Activated CD8-positive, alpha-beta memory T cell treated with anti-CD3 and anti-CD28 coated beads, Interleukin-2, amount 50 U/mL, for 24 hours (primary cell): Measurements from ENCODE around the gene TRAF4.

ENCODE experiments used
- DNase-seq: peaks from one replicate; pipeline ENCODE4 v3.0.0-alpha.2; 2020; ENCODE audit errors: extremely low read depth

The TRAF4 gene

GRCh38 chr17:28743243-28744103 lies at the start of gene TRAF4:
Gene TRAF4, plus strand, starts transcription at chr17:28744011. Its CDS starts 102 bp downstream, at chr17:28744113.
- DNase-seq = no peak

- no peak for DNase-seq
These were observed 45.4 kb upstream of the TRAF4 start for GRCh38 chr17:28698253-28698941.

DNA sequence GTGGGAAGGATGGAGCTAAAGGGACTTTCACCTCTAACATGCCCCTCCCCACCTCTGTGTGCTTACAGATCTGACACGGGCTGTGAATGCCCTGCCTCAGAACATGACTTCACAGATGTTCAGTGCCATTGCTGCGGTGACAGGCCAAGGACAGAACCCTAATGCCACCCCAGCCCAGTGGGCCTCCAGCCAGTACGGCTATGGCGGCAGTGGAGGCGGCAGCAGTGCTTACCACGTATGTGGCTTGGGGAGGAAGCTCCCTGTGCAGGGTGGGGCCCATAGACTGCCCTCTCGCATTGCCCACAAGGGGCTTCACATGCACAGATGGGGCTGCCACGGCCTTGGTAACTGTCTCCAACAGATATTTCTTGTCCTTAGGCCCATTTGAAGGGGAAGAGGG lies 43.5 kb upstream of the TRAF4 start:
- no peak for DNase-seq

DNA sequence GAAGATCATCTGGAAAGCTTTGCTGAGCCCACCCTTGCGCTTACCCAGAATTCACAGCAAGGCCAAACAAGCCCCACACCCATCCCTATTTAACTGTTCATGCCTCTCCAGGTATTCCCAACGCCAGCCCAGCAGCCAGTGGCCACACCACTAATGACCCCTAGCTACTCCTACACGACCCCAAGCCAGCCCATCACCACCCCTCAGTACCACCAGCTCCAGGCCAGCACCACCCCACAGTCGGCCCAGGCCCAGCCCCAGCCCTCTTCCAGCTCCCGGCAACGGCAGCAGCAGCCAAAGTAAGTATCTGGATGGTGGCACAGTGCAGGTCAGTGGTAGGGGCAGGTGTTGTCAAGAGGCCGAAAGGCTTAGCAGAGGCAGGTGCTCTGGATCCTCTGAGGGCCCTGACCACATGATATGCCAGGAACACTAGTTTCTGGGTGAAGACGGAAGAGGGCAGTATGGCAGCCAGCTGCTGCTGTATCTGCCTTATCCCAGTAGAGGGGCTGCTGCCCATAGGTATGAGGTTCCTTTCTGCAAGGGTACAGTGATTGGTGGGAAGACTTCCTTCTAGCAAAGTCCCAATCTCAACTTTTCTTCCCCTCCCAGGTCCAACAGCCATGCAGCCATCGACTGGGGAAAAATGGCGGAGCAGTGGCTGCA lies 42.9 kb upstream of the TRAF4 start:
- DNase-seq = no peak

GRCh38 chr17:28702026-28702751 lies 41.6 kb upstream of the TRAF4 start:
- no peak for DNase-seq

- no peak for DNase-seq
These were observed 41.1 kb upstream of the TRAF4 start for GRCh38 chr17:28702752-28703150.

- DNase-seq = no peak
These were observed 40.1 kb upstream of the TRAF4 start for GRCh38 chr17:28703552-28704218.

- no peak for DNase-seq
These were observed 39.5 kb upstream of the TRAF4 start for GRCh38 chr17:28704219-28704858.

DNA sequence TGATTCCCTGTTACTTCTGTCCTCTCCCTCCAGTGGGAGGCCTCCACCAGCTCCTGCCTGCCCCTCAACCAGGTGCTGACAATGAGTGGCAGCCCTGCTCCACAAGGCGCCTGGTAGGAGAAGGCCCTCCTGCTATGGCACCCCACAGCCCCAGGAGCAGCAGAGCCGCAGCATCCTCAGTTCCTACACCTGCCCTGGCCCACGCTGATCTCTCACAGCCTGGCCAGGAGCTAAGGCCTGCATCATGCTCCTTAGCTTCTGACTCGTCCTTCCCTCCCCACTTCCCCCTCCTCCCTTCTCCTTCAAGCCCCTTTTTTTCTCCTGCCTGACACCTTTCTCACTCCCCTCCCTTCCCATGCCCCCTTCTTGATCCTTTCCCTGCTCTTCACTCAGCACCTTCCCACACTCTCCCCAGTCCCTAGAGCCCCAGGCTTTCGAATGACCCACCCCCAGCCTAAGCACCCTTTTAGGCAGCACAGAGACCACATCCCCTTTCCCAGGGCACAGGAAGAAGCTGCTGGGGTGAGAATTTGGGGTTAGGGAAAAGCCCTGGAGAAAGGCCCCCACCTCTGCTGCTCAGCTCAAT lies 38.6 kb upstream of the TRAF4 start:
- DNase-seq = no peak

- no peak for DNase-seq
These were observed 38.0 kb upstream of the TRAF4 start for GRCh38 chr17:28705728-28706334.

DNA sequence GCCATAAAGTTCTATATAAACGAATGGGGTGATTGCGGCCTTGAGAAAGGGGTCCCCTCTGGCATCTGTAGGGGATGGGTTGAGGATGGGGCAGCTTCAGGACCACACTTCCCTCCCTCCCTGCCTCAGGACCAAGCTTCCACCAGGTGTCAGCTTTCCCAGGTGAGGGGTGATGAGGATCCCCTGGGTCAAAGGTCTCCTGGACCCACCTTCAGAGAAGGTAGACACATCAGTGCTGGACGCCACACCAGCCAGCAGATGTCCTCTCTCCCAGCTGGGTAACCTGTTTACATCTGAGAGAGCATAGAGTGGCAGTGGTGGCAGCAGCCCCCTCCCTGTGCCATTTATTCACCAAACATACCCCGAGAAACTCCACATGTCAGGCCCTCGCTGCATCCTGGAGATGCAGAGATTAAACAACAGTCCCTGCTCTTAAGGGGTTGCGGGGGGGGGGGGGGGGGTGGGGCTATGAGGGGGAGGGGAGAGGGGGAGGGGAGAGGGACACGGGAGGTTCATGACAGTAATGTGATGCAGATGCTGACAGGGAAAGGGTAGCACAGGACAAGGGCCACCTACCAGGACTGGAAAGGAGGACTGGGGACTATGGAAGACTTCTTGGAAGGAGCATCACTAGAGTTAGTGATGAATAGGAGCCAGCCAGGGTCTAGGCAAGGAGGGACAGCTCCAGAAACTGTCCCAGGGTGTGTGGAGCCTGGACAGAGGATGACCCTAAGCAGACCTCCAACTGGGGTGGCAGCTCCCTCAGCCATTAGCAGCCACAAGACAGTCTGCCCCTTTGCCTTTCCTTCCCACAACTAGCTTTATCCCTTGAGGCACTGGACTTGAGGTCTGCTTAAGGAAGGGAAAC lies 37.1 kb upstream of the TRAF4 start:
- no peak for DNase-seq

DNA sequence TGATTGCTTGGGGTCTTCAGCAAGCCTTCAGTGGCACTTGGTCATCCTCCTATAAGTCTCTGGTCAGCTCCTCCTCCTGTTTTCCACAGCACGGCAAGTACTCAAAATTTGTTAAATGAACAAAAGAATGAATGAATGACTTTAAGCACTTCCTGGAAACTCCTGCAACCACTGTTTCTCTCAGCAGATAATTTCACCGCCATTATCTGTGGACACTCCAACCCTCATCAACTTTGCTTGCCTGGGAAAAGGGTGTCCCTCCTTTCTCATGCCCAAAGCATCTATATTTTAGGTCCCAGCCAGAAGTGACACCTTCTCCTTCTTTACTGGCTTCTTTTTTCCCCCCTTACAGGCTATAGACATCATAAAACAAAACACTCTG lies 36.5 kb upstream of the TRAF4 start:
- no peak for DNase-seq

DNA sequence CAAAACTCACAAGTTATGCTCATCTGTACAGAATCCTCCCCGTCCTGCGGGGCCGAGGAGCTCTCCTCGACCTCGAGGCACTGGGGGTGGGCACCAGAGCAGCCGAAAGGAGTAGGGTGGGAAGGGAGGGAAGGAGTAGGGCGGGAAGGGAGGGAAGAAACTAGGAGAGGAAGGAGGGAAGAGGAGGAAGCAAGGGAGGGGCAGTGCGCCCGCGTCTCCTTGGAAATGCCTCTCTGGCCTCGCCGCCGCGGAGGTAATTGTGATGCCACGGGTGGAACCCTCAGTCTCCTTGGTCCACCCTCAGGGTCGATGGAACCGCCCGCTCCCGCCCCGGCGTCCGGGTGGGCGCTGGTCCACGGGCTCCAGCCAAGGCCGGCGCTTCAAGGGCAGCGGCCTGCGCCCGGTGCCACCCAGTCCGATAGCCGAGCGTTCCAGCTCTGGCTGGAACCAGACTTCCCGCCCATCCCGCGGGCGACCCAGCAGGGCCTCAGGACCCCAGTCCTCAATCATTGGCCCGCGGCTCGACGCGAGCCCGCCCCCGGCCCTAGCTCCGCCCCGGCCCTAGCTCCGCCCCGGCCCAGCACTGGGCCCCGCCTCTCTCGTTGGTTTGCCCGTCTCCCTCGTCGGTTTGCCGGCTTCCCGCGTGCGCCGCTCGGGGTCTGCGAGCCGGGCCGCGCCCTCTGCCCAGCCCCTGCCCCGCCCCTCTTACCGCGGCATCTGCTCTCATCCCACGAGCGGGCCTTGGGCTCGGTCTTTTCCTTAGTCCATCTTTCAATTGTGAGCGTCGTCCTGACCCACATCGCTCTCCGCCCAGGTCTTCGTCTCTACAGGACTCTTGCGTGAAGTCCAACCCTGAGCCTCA lies 32.7 kb upstream of the TRAF4 start:
- no peak for DNase-seq

DNA sequence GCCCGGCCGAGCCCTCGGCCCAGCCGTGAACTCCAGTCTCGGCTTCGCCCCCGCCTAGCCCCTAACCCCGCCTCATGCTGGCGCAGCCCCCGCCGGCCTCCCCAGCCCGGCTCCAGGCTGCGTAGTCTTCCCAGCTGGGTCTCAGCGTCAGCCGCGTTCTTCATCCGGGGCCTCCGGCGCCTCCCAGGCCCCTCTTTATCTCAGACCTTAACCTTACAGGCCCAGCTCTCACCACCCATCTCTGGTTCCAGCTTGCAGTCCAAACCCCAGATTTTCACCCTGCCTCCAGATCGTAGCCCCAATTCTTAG lies 32.1 kb upstream of the TRAF4 start, which contains the start of gene PROCA1:
TSS of gene PROCA1 (minus strand) at position 166 of the 309 bp plus-strand sequence. CDS start 228 bp downstream, outside the sequence.
- DNase-seq = no peak

GRCh38 chr17:28712032-28712704 lies 31.6 kb upstream of the TRAF4 start:
- DNase-seq = no peak

DNA sequence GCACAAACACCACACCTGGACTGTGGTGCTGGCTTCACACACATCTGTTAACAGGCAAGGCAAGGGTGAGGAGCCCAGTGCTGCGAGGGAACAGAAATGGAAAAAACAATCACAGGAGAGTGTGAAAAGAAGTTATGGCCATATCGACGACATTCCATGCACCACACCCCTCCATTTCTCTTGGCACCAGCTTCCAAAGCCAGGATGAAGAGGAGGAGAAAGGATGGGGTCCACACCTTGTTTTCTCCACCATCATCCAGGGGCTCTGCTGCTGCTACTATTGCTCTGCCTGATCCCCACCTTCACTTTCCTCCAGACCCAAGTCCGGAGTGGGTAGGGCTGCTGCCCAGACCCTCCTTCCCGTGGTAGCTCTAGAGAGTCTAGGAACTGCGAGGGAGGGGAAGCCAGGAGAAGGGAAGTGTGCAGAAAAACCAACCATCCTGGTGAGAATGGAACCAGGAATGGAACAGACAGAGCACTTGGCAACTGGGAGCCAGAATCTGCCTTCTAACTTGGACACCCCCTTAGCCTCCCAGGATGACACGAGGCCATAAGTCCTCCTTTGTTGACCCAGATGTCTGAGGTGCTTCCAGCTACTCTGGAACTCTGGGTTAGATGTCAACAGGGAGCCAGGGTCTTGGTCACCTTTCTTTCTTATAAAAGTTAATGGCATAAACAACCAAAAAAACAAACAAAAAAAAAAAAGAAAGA lies 31.0 kb upstream of the TRAF4 start:
- no peak for DNase-seq

GRCh38 chr17:28714281-28714680 lies 29.5 kb upstream of the TRAF4 start:
- no peak for DNase-seq
